Activated CD4-positive, alpha-beta T cell treated with anti-CD3 and anti-CD28 coated beads for 48 hours (primary cell): ENCODE data around the gene GNG12.
A peak's percentile ranks its signal among the peaks of the same experiment; 100 is the strongest.

ENCODE experiments used
- DNase-seq: peaks from one replicate; pipeline ENCODE4 v3.0.0-alpha.2; 2020

Gene GNG12

GRCh38 chr1:67726224-67726623 is 107.0 kb downstream of the GNG12 start:
- DNase-seq = no peak

GRCh38 chr1:67724928-67725560 is 108.2 kb downstream of the GNG12 start:
- no peak for DNase-seq

GRCh38 chr1:67723620-67724019 is 109.6 kb downstream of the GNG12 start:
- DNase-seq = peak; percentile 38

DNA sequence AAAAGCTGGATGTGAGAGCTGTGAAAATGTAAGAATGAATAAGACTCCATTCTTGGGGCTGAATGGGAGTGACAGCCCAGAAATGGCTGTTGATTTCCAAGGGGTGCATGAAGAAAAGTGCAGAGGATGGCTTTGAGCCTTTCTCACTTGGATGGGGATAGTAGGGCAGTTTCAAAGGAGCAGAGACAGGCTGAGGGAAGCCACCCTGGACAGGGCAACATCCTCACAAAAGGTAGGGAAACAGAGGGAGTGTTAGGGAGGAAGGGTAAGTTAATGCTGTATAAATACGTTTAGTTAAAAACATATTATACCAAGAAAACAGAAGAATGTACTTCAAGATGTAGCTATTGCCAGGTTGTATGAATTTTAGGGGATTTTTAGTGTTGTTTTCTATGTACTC is 110.1 kb downstream of the GNG12 start:
- no peak for DNase-seq

DNA sequence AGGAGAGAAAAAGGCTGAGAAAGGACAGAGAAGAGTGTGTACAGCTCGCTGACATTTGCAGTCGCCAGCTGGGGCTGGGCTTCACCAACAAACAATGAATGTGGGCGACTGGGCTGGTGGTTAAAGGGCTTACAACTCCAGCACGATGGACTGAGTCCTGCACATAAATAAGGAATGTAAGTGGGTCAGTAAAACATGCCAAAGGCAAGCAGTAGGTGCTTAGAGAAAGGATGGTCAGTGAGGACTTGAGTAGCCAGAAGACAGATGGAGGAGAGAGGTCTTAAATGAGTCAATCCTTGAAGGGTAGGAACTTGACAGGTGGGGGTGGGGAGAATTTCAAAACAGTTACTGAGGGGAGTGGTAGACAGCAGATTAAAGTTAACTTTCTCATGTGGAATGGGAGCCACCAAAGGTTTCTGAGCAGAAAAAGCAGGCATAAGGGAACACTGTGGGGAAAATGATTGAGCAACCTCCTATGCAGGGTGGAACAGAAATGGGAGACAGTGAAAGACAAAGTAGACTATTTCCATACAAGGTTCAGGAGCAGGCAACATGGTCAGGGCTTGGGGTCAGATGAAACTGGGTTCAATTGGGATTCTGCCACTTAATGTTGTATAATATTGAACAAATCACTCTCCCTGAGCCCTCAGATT is 110.8 kb downstream of the GNG12 start:
- DNase-seq = no peak

GRCh38 chr1:67721650-67722291 is 111.5 kb downstream of the GNG12 start:
- no peak for DNase-seq

DNA sequence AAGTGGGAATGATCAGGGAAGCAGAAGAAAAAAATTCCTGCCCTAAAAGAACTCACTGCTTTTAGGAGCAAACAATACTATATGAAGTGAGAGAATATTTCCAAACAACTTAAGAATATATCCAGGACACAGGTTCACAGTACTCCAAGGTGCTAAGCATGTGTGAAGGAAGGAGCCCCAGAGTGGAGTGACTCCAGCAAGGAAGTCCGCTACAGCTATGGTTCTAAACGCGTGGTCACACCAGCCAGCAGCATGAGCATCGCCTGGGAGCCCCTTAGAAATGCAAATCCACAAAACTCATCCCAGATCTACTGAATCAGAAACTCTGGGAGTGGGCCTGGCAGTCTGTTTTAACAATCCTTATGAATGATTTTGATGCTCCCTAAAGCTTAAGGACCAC is 112.2 kb downstream of the GNG12 start:
- no peak for DNase-seq

DNA sequence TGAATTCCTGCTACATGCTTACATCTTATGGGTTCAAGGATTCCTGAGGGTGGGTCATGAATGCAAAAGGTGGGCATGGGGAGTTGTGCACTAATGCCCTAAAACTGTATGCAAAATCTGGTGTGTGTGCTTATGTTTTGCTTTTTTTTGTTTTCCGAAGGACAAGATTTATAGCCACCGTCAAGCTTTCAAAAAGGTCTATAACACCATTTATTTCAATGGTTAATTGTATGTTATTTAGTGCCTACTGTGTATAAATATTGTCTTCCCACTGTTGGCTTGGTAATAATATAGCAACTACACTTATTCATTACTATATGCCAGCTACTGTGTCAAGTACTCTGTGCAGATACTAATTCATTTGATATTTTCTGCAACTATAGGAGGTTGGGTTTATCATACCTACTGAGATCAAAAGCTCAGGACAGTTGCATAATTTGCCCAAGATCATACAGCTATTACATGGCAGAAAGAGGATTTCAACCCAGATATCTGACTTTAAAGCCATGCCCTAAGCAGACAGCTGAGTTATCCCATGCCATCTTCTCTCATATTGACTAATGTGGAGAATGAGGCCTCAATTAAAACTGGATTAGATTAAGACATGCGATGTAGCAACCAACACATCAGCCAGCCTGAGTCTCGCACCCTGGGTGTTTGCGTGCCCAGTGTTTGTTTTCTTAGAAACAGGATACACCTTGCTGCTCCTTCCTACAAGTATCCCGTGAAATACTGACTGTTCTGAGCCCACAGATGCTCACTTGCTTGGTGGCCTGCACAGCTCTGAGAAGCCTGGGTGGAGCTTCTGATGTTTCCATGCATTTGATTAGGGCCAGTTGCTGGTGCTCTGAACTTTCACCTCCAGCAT is 113.7 kb downstream of the GNG12 start:
- no peak for DNase-seq

GRCh38 chr1:67717876-67718275 is 115.4 kb downstream of the GNG12 start:
- no peak for DNase-seq

DNA sequence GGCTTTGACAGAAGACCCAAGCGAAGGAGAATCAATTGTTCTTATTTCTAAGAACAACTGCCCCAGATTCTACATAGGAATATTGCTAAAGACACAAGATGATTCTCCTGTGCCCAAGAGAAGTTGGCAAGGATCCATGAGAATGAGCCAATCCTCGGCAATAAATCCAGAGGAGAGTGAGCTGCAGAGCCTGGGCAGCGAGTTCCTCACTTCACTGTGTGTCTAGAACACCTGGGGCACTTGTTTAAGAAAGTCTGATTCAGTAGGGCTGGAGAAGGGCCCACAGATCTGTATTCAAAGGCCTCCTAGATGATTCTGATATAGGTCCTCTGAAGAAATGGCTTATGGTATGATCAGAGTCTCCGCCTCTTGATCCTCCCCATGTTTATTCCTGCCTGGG is 116.5 kb downstream of the GNG12 start:
- DNase-seq = no peak

DNA sequence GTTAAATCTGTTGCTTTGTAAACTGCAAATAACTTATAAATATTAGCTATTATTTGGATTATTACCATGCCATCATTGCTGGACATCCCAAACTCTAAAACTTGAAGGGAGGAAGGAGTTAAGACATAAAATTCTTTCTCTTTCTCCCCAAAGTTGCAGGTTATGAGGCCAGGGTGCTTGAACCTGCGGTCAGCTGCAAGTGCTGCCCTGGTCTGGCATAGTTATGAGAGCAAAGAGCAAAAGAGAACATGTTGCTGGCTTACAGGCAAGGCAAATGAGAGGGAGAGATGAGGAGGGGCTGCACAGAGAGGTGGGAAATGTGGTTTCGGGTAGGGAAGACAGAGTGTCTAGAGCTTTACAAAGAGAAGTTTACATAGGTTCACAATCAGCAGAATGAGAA is 117.4 kb downstream of the GNG12 start:
- no peak for DNase-seq

GRCh38 chr1:67713057-67713846 is 120.0 kb downstream of the GNG12 start:
- no peak for DNase-seq

GRCh38 chr1:67711855-67712212 is 121.4 kb downstream of the GNG12 start:
- no peak for DNase-seq

- no peak for DNase-seq
Observed at GRCh38 chr1:67711158-67711854, 122.0 kb downstream of the GNG12 start.

- DNase-seq = no peak
Observed at GRCh38 chr1:67710417-67710816, 122.8 kb downstream of the GNG12 start.

GRCh38 chr1:67708606-67709005 is 124.7 kb downstream of the GNG12 start:
- no peak for DNase-seq

GRCh38 chr1:67705735-67706453 is 127.4 kb downstream of the GNG12 start:
- DNase-seq = no peak

- DNase-seq = no peak
Observed at GRCh38 chr1:67704351-67704750, 128.9 kb downstream of the GNG12 start.

DNA sequence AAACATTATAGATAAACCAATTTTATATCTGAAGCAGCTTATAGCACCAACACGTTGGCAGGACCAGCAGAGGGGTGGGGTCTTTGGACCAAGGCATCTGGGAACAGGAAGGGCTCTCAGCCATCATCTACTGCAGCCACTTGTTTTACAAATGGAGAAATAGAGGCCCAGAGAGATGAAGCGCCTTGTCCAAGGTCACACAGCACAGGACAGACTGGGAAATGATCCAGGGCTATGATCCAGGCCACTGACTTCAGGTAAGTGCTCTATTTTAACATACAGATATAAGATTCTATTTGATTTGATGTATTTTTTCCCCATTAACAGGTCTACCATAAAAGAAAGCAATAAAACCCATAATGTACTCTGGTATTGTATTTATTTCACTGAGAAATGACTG is 131.4 kb downstream of the GNG12 start:
- DNase-seq = no peak

DNA sequence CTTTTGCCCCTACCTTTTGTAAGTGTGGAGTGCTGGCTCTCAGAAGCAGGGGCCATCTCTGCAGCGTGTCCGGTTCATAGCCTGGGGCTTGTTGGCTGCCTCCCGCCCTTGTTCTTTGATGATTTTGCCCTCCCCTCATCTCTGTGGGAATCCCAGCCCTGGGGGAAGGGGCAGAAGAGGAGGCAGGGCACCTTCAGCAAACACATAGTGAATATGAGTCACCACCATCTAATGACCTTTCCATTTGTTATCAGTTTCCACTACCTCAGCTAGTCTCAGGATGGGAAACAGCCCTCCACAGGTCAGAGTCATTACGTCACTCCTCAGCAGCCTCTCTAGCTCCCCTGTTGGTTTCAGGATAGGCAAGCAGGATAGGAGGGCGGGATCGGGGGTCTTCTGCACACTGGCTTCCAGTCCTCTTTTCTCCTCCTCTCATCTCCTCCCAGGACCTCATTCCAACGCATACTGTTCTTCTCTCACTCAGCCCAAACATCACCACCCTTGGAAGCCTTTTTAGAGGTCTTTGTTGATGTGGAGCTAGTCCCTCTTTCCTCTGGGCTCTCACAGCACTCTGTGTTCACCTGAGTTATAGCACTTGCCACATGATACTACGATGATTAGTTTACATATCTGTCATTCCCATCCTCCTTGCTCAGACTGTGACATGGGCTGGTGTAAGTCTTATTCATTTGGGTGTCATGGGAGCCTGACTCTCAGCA is 132.4 kb downstream of the GNG12 start:
- DNase-seq = peak; percentile 50

- no peak for DNase-seq
Observed at GRCh38 chr1:67700220-67700619, 133.0 kb downstream of the GNG12 start.
